HEK293 (cell line): Measurements from ENCODE around the gene DPYD.

Source experiments
- CTCF ChIA-PET: fragments of 350-600 bp; formaldehyde crosslinking; extraction: SDS; loops from one replicate; lab custom pipeline; 2021; ENCODE audit warnings: antibody characterized with exemption; lab: Yijun Ruan, JAX
- POLR2A ChIA-PET: fragments of 300-600 bp; formaldehyde crosslinking; extraction: SDS; loops from one replicate; lab custom pipeline; 2020; ENCODE audit warnings: antibody characterized with exemption, inconsistent platforms; lab: Yijun Ruan, JAX
- H3K27ac ChIP-seq: fragments of 200-500 bp; sonication (Bioruptor generic); 2 replicates; pipeline ENCODE4 v1.5.1; 2014; ENCODE audit warnings: low read depth, low read length, control low read depth, inconsistent platforms; ENCODE audit errors: extremely low read depth
- H3K36me3 ChIP-seq, 2 experiments: fragments of 200-500 bp in 1 of 2; sonication (Bioruptor generic) in 1 of 2; 1 replicate in 1 of 2; 2 replicates in 1 of 2; pipeline ENCODE4 v1.5.1; 2014 to 2017; ENCODE audit warnings: inconsistent platforms in 2 of 2, low read length in 2 of 2; ENCODE audit not compliant: control insufficient read depth in 2 of 2, insufficient read depth in 1 of 2
- H3K4me1 ChIP-seq: fragments of 200-500 bp; sonication (Bioruptor generic); 2 replicates; pipeline ENCODE4 v1.5.1; 2014; ENCODE audit warnings: mild to moderate bottlenecking, low read length, inconsistent platforms; ENCODE audit not compliant: control insufficient read depth, insufficient read depth
- H3K4me3 ChIP-seq: 2 replicates; pipeline ENCODE4 v1.5.1; 2011; ENCODE audit warnings: low read depth, mild to moderate bottlenecking, control low read depth, low read length, moderate library complexity
- H3K9me3 ChIP-seq: fragments of 200-500 bp; sonication (Bioruptor generic); 2 replicates; pipeline ENCODE4 v1.5.1; 2014; ENCODE audit warnings: low read depth, low read length, inconsistent platforms; ENCODE audit not compliant: control insufficient read depth, insufficient read depth
- HIC1 ChIP-seq: fragments of 450-650 bp; formaldehyde crosslinking; IDR thresholded peaks from 2 replicates; pipeline ENCODE4 v1.5.1; 2016; ENCODE audit warnings: missing biosample characterization, missing genetic modification characterization
- SALL2 ChIP-seq: fragments of 450-650 bp; formaldehyde crosslinking; IDR thresholded peaks from 2 replicates; pipeline ENCODE4 v1.5.0; 2017; ENCODE audit warnings: missing biosample characterization, mild to moderate bottlenecking, missing genetic modification characterization, borderline replicate concordance
- SCRT1 ChIP-seq: fragments of 450-650 bp; formaldehyde crosslinking; IDR thresholded peaks from 2 replicates; pipeline ENCODE4 v1.5.1; 2016; ENCODE audit warnings: missing biosample characterization, missing genetic modification characterization, borderline replicate concordance
- SCRT2 ChIP-seq: fragments of 450-650 bp; formaldehyde crosslinking; IDR thresholded peaks from 2 replicates; pipeline ENCODE4 v1.5.1; 2016; ENCODE audit warnings: missing biosample characterization, missing genetic modification characterization
- ZBTB10 ChIP-seq: fragments of 450-650 bp; formaldehyde crosslinking; IDR thresholded peaks from 2 replicates; pipeline ENCODE4 v1.5.1; 2016; ENCODE audit warnings: missing biosample characterization, missing genetic modification characterization
- ZBTB11 ChIP-seq: fragments of 450-650 bp; formaldehyde crosslinking; conservative IDR thresholded peaks from 2 replicates; pipeline ENCODE4 v1.5.1; 2016; ENCODE audit warnings: low read depth, missing biosample characterization, missing genetic modification characterization
- ZBTB20 ChIP-seq: fragments of 450-650 bp; formaldehyde crosslinking; IDR thresholded peaks from 2 replicates; pipeline ENCODE4 v1.5.1; 2016; ENCODE audit warnings: missing biosample characterization, missing genetic modification characterization
- ZBTB6 ChIP-seq: fragments of 450-650 bp; formaldehyde crosslinking; IDR thresholded peaks from 2 replicates; pipeline ENCODE4 v1.5.1; 2017; ENCODE audit warnings: missing biosample characterization, missing genetic modification characterization
- ZBTB8A ChIP-seq: fragments of 450-650 bp; formaldehyde crosslinking; IDR thresholded peaks from 2 replicates; pipeline ENCODE4 v1.5.1; 2016; ENCODE audit warnings: missing biosample characterization, missing genetic modification characterization
- ZFHX2 ChIP-seq: fragments of 450-650 bp; formaldehyde crosslinking; conservative IDR thresholded peaks from 2 replicates; pipeline ENCODE4 v1.5.1; 2016; ENCODE audit warnings: missing biosample characterization, missing genetic modification characterization
- ZNF138 ChIP-seq: fragments of 450-650 bp; formaldehyde crosslinking; IDR thresholded peaks from 2 replicates; pipeline ENCODE4 v1.5.1; 2016; ENCODE audit warnings: missing biosample characterization, missing genetic modification characterization, borderline replicate concordance
- ZNF148 ChIP-seq: fragments of 450-650 bp; formaldehyde crosslinking; IDR thresholded peaks from 2 replicates; pipeline ENCODE4 v1.5.0; 2017; ENCODE audit warnings: missing biosample characterization, missing genetic modification characterization, borderline replicate concordance
- ZNF174 ChIP-seq: fragments of 450-650 bp; formaldehyde crosslinking; IDR thresholded peaks from 2 replicates; pipeline ENCODE4 v1.5.0; 2017; ENCODE audit warnings: missing biosample characterization, mild to moderate bottlenecking, missing genetic modification characterization
- ZNF221 ChIP-seq: fragments of 450-650 bp; formaldehyde crosslinking; IDR thresholded peaks from 2 replicates; pipeline ENCODE4 v1.5.1; 2017; ENCODE audit warnings: missing biosample characterization, missing genetic modification characterization, borderline replicate concordance
- ZNF501 ChIP-seq: fragments of 450-650 bp; formaldehyde crosslinking; IDR thresholded peaks from 2 replicates; pipeline ENCODE4 v1.5.1; 2016; ENCODE audit warnings: missing biosample characterization, missing genetic modification characterization
- ZNF513 ChIP-seq: fragments of 450-650 bp; IDR thresholded peaks from 2 replicates; pipeline ENCODE4 v1.5.1; 2018; ENCODE audit warnings: missing biosample characterization, missing genetic modification characterization
- ZNF585B ChIP-seq: fragments of 450-650 bp; formaldehyde crosslinking; IDR thresholded peaks from 2 replicates; pipeline ENCODE4 v1.5.1; 2016; ENCODE audit warnings: missing biosample characterization, missing genetic modification characterization
- ZNF596 ChIP-seq: fragments of 450-650 bp; IDR thresholded peaks from 2 replicates; pipeline ENCODE4 v1.5.0; 2018; ENCODE audit warnings: missing biosample characterization, mild to moderate bottlenecking, missing genetic modification characterization, moderate library complexity
- ZNF600 ChIP-seq: fragments of 450-650 bp; formaldehyde crosslinking; IDR thresholded peaks from 2 replicates; pipeline ENCODE4 v1.5.1; 2016; ENCODE audit warnings: missing biosample characterization, missing genetic modification characterization
- ZNF645 ChIP-seq: fragments of 450-650 bp; formaldehyde crosslinking; IDR thresholded peaks from 2 replicates; pipeline ENCODE4; 2016; ENCODE audit warnings: missing biosample characterization, missing genetic modification characterization
- ZNF701 ChIP-seq: fragments of 450-650 bp; formaldehyde crosslinking; IDR thresholded peaks from 2 replicates; pipeline ENCODE4 v1.5.1; 2016; ENCODE audit warnings: missing biosample characterization, missing genetic modification characterization
- ZNF777 ChIP-seq: fragments of 450-650 bp; formaldehyde crosslinking; IDR thresholded peaks from 2 replicates; pipeline ENCODE4 v1.5.1; 2017; ENCODE audit warnings: missing biosample characterization, missing genetic modification characterization, borderline replicate concordance

Gene DPYD

GRCh38 chr1:97050506-97050905 lies 870.3 kb downstream of the DPYD start (continued):
- TF ChIP-seq ZBTB10 (tag by site-specific recombination) (no peak), ZNF585B (tag by site-specific recombination) (no peak), SCRT1 (tag by site-specific recombination) (no peak), ZBTB11 (tag by site-specific recombination) (no peak), ZNF513 (tag by site-specific recombination) (no peak), ZNF174 (tag by site-specific recombination) (no peak), ZNF645 (no peak), ZNF148 (tag by site-specific recombination) (no peak)

- H3K36me3 ChIP-seq = no peaks in the 10 kb centered on the region
- ChIA-PET CTCF (interaction anchor here (0.6 to 1.9 kb wide), 4 partner anchors 69 to 668 kb away, joined by 3 to 11 read pairs (median 4); no protein-coding TSS in a partner anchor), POLR2A (no interaction called here)
- H3K27ac ChIP-seq = no peak overlapping the region
- no peaks in the 10 kb centered on the region for H3K9me3 ChIP-seq
- H3K4me3 ChIP-seq = no peak overlapping the region
- no peaks in the 10 kb centered on the region for H3K4me1 ChIP-seq
- no peak for TF ChIP-seq ZNF596
- TF ChIP-seq SCRT2 (tag by site-specific recombination) = no peak
- no peak for TF ChIP-seq ZBTB6 (tag by site-specific recombination)
- TF ChIP-seq ZBTB8A (tag by site-specific recombination) = no peak
- TF ChIP-seq ZBTB20 (tag by site-specific recombination) = no peak
- no peak for TF ChIP-seq ZNF221 (tag by site-specific recombination)
- no peak for TF ChIP-seq ZNF501 (tag by site-specific recombination)
- no peak for TF ChIP-seq HIC1 (tag by site-specific recombination)
- no peak for TF ChIP-seq SALL2
- TF ChIP-seq ZNF138 (tag by site-specific recombination) = no peak
- no peak for TF ChIP-seq ZNF777 (tag by site-specific recombination)
- no peak for TF ChIP-seq ZNF600 (tag by site-specific recombination)
- no peak for TF ChIP-seq ZNF701
- TF ChIP-seq ZFHX2 (tag by site-specific recombination) = no peak
Measured at GRCh38 chr1:97047421-97047793, 873.4 kb downstream of the DPYD start.
